HG03108 (cell line): ENCODE measurements around the gene LRRC4B.

Experiments used
- ATAC-seq: cut with Tn5 transposase; IDR thresholded peaks from one replicate; pipeline ENCODE4 v1.9.1; 2021; ENCODE audit warnings: moderate library complexity; ENCODE audit not compliant: unreplicated experiment

The LRRC4B gene

GRCh38 chr19:50467566-50467965, 100.7 kb downstream of the LRRC4B start:
- no peak for ATAC-seq
